Fibroblast of the aortic adventitia (primary cell): Measurements from ENCODE around the gene CDH11. TPM values are rescaled to one million over a fixed set of nuclear protein-coding genes. Genes with fewer than 3 reads are reported as not detected.

Source experiments
- DNase-seq: peaks from one replicate; pipeline ENCODE4 v3.0.0-alpha.2; 2010; ENCODE audit warnings: low read depth
- H3K4me3 ChIP-seq: 2 replicates; pipeline ENCODE4 v1.5.1; 2011; ENCODE audit warnings: low read depth, mild to moderate bottlenecking, control low read depth, low read length, moderate library complexity
- CTCF ChIP-seq: IDR thresholded peaks from 2 replicates; pipeline ENCODE4 v1.5.1; 2011; ENCODE audit warnings: mild to moderate bottlenecking, low read length, control low read depth, inconsistent platforms; ENCODE audit not compliant: insufficient read depth
- total RNA-seq: library from RNA; depleted of rRNA; stranded (reverse); fragments of >200 nt; gene quantifications from 2 replicates; pipeline ENCODE4 v1.2.3, GENCODE V29; 2012; ENCODE audit warnings: low replicate concordance

The CDH11 gene
- total RNA-seq, 1 donor = 397 TPM

GRCh38 chr16:64907844-64908243 lies 214.0 kb downstream of the CDH11 start:
- DNase-seq = peak; percentile 55
- TF ChIP-seq CTCF = no peak
- H3K4me3 ChIP-seq = no peak overlapping the region

- no peak for TF ChIP-seq CTCF
- H3K4me3 ChIP-seq = no peak overlapping the region
- no peak for DNase-seq
Observed at GRCh38 chr16:64903770-64904169, 218.1 kb downstream of the CDH11 start.

- H3K4me3 ChIP-seq = no peak overlapping the region
- DNase-seq = no peak
- no peak for TF ChIP-seq CTCF
Observed at GRCh38 chr16:64900517-64900916, 221.3 kb downstream of the CDH11 start.

GRCh38 chr16:64900019-64900418 lies 221.8 kb downstream of the CDH11 start:
- no peak for TF ChIP-seq CTCF
- H3K4me3 ChIP-seq = no peak overlapping the region
- no peak for DNase-seq

- no peak overlapping the region for H3K4me3 ChIP-seq
- no peak for DNase-seq
- no peak for TF ChIP-seq CTCF
Observed at GRCh38 chr16:64898159-64898558, 223.7 kb downstream of the CDH11 start.
